Left ventricle myocardium inferior (tissue), 1 donor: ENCODE data around the gene DNAJC18. TPM values are rescaled to one million over a fixed set of nuclear protein-coding genes. Genes with fewer than 3 reads are reported as not detected.

Experiments used
- DNase-seq: peaks from one replicate; pipeline ENCODE4 v3.0.0-alpha.2; 2020
- H3K27ac ChIP-seq: fragments of 200-600 bp; replicated peaks from 2 replicates; pipeline ENCODE4 v1.8.0; 2021
- H3K27me3 ChIP-seq: fragments of 200-600 bp; 2 replicates; pipeline ENCODE4 v1.8.0; 2021; ENCODE audit warnings: low read depth
- H3K36me3 ChIP-seq: fragments of 200-600 bp; 2 replicates; pipeline ENCODE4 v1.8.0; 2021
- H3K4me1 ChIP-seq: fragments of 200-600 bp; 2 replicates; pipeline ENCODE4 v1.8.0; 2021
- H3K4me3 ChIP-seq: fragments of 200-600 bp; 2 replicates; pipeline ENCODE4 v1.8.0; 2021; ENCODE audit warnings: mild to moderate bottlenecking, moderate library complexity
- H3K9me3 ChIP-seq: fragments of 200-600 bp; replicated peaks from 2 replicates; pipeline ENCODE4 v1.8.0; 2021
- intact Hi-C: fragments of 100-400 bp; cut with micrococcal nuclease; formaldehyde crosslinking; loops from one replicate; pipeline ENCODE4 v1.11.0; 2022
- total RNA-seq: library from RNA; stranded (reverse); fragmentation: NEBNext Ultra II Directional; extraction: Animal tissue kit (Norgen Biotek cat#: 25700); gene quantifications from one replicate; pipeline ENCODE4 v1.2.1, GENCODE V29; 2021
- TF ChIP-seq, protein P1 (sequence below): fragments of 200-600 bp; IDR thresholded peaks from 2 replicates; pipeline ENCODE4 v1.8.0; 2021; ENCODE audit warnings: antibody characterized with exemption, mild to moderate bottlenecking, borderline replicate concordance
- donor health status: DM: no; HTN: yes; CAD: no; lungs with severe emphysema.

Gene DNAJC18
- total RNA-seq, 1 donor from 2014 or later, result 14.3 TPM

DNA sequence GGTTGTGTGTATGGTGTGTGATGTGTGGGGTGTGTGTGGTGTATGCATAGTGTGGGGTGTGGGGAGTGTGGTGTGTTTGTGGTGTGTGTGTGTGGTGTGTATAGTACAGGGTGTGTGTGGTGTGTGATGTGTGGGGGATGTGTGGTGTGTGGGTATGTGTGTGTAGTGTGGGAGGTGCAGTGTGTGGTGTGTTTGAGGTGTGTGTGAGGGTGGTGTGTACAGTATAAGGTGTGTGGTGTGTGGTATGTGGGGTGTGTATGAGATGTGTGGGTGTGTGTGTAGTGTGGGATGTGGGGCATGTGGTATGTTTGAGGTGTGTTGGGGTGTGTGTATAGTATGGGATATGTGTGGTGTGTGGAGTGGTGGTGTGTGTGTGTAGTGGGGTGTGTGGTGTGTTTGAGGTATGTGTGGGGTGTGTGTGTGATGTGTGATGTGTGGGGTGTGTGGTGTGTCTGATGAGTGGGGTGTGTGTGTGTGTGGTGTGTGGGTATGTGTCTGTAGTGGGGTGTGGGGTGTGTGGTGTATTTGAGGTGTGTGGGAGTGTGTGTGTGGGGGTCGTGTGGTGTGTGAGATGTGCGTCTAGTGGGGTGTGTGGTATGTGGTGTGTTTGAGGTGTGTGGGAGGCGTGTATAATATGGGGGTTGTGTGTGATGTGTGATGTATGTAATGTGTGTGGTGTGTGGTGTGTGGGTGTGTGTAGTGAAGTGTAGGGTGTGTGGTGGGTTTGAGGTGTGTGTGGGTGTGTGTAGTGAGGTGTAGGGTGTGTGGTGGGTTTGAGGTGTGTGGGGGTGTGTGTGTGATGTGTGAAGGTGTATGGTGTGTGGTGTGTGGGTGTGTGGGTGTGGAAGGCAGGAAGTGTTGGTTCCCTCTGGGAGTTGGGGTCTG is 14.6 kb upstream of the DNAJC18 start:
- intact Hi-C loops, result no loop called here
- H3K4me1 ChIP-seq, result peaks cover 15% of the 10 kb centered on the region
- no peaks in the 10 kb centered on the region for H3K9me3 ChIP-seq
- DNase-seq, result no peak
- no peak overlapping the region for H3K27ac ChIP-seq
- no peaks in the 10 kb centered on the region for H3K27me3 ChIP-seq
- H3K36me3 ChIP-seq, result peaks cover 4% of the 10 kb centered on the region
- H3K4me3 ChIP-seq, result no peak overlapping the region
- TF ChIP-seq, protein P1, sequence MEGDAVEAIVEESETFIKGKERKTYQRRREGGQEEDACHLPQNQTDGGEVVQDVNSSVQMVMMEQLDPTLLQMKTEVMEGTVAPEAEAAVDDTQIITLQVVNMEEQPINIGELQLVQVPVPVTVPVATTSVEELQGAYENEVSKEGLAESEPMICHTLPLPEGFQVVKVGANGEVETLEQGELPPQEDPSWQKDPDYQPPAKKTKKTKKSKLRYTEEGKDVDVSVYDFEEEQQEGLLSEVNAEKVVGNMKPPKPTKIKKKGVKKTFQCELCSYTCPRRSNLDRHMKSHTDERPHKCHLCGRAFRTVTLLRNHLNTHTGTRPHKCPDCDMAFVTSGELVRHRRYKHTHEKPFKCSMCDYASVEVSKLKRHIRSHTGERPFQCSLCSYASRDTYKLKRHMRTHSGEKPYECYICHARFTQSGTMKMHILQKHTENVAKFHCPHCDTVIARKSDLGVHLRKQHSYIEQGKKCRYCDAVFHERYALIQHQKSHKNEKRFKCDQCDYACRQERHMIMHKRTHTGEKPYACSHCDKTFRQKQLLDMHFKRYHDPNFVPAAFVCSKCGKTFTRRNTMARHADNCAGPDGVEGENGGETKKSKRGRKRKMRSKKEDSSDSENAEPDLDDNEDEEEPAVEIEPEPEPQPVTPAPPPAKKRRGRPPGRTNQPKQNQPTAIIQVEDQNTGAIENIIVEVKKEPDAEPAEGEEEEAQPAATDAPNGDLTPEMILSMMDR, result no peak

DNA sequence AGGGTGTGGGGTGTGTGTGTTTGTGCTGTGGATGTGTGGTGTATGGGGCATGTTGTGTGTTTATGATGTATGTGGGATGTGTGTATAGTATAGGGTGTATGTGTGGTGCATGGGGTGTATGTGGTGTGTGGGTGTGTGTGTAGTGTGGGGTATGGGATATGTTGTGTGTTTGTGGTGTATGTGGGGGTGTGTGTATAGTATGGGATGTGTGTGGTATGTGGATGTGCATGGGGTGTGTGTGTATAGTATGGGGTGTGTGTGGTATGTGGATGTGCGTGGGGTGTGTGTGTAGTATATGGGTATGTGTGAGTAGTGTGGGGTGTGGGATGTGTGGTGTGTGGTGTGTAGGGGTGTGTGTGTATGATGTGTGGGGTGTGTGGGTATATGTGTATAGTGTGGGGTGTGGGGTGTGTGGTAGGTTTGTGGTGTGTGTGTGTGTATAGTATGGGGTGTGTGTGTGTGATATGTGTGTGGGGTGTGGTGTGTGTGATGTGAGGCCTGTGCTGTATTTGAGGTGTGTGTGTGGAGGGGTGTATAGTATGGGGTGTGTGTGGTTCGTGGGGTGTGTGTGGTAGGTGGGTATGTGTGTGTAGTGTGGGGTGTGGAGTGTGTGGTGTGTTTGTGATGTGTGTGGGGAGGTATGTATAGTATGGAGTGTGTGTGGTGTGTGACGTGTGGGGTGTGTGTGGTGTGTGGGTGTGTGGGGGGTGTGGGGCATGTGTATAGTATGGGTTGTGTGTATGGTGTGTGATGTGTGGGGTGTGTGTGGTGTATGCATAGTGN is 12.7 kb upstream of the DNAJC18 start:
- intact Hi-C loops, result no loop called here
- no peaks in the 10 kb centered on the region for H3K36me3 ChIP-seq

DNA sequence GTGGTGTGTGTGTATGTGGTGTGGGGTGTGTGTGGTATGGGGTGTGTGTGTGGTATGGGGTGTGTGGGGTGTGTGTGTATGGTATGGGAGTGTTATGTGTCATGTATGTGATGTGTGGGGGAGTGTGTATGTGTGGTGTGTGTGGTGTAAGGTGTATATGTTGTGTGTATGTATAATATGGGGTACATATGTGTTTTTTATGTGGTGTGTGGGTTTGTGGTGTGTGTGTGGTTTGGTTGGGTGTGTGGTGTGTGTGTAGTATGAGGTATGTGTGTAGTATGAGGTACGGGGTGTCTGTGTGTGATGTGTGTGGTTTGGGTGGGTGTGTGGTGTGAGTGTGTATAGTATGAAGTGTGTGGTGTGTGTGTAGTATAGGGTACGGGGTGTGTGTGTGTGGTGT is 11.9 kb upstream of the DNAJC18 start:
- Histone ChIP-seq H3K4me3 (no peak overlapping the region), H3K27ac (no peak overlapping the region), H3K36me3 (no peaks in the 10 kb centered on the region), H3K27me3 (no peaks in the 10 kb centered on the region), H3K4me1 (peaks cover 15% of the 10 kb centered on the region), H3K9me3 (no peaks in the 10 kb centered on the region)
- intact Hi-C loops, result no loop called here
- TF ChIP-seq, protein P1, result no peak
- DNase-seq, result no peak

More for the DNA sequence above, 12.7 kb upstream of the DNAJC18 start:
- peaks cover 9% of the 10 kb centered on the region for H3K4me1 ChIP-seq
- no peak overlapping the region for H3K4me3 ChIP-seq
- H3K27me3 ChIP-seq, result no peaks in the 10 kb centered on the region
- no peaks in the 10 kb centered on the region for H3K9me3 ChIP-seq
- DNase-seq, result no peak
- H3K27ac ChIP-seq, result no peak overlapping the region
- TF ChIP-seq, protein P1, result no peak

DNA sequence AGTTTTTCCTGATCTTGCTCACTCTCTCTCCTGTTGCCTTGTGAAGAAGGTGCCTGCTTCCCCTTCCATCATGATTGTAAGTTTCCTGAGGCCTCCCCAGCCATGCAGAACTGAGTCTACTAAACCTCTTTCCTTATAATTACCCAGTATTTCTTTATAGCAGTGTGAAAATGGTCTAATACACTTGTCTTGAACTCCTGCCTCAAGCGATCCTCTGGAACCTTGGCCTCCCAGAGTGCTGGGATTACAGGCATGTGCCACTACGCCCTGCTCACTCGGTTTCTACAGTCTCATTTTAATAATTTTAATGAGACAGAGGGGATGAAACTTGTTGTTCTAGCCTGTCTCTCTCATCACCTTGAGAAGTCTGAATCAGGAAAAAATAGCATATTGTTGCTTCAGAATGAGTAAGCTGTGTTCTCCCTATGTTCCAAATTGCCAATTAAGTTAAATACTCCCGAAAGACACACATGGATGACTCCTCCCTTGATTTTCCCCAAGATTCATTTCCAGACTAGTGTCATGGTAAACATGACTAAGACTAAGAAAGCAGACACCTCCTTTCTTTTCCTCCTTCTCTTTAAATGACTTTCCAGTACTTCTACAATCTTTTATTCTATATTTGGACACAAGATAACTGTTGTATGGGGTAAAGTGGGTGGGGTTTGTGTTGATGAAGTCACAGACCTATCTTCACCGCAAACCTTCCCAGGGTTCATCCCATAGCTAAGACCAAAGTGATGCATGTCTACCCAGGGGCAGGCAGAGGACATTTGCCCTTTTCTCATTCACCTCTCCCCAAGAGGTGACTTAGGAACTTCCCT is 7.8 kb upstream of the DNAJC18 start:
- no peaks in the 10 kb centered on the region for H3K27me3 ChIP-seq
- intact Hi-C loops, result loop anchor here (10.0 kb wide), 1 partner anchor 48 kb away; no protein-coding TSS in a partner anchor
- no peak for DNase-seq
- no peaks in the 10 kb centered on the region for H3K9me3 ChIP-seq
- H3K27ac ChIP-seq, result no peak overlapping the region
- peaks cover 16% of the 10 kb centered on the region for H3K4me1 ChIP-seq
- TF ChIP-seq, protein P1, result no peak
- H3K4me3 ChIP-seq, result no peak overlapping the region
- no peaks in the 10 kb centered on the region for H3K36me3 ChIP-seq
